NT2/D1 (cell line): ENCODE data around the gene TSKS.

Experiments
- YY1 ChIP-seq: IDR thresholded peaks from 2 replicates; pipeline ENCODE4 v1.6.1; 2011; ENCODE audit not compliant: insufficient read length, insufficient read depth
- ZNF274 ChIP-seq: IDR thresholded peaks from 2 replicates; pipeline ENCODE4 v1.6.1; 2011; ENCODE audit warnings: mild to moderate bottlenecking, low read depth, low read length

DNA sequence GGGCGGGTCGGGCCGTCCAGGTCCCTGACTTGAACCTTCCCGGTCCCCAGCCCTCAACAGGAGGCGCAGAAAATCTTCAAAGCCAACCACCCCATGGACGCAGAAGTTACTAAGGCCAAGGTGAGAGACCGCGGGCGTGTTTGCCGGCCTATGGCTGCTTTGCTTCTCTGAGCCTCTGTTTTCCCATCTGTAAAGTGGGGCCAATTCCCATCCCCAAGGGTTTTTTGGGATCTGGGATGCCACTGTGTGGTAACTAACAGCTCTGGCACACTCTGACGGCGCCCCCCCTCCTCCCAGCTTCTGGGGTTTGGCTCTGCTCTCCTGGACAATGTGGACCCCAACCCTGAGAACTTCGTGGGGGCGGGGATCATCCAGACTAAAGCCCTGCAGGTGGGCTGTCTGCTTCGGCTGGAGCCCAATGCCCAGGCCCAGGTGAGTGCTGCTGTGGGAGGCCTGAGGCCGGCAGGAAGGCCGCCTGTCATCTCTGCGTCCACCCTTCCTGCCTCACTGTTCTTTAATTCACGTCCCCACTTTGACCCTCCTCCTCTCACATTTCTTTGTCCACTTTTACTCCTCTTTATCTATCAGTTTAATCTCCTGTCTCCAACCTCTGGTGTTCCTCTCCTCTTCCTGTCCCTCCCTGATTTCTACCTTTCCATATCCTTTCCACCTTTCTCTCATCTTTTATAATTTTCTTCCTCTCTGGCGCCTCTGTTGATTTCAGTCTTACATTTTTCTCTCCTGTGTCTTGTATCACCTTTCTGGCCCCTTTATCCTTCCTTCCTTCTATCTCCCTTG is 42.9 kb upstream of the TSKS start:
- TF ChIP-seq YY1 = no peak
- TF ChIP-seq ZNF274 = no peak
